Cardiac fibroblast (primary cell): ENCODE data around the gene EDDM13.
"Not testable (repeated sequence)": the region's sequence is repeated elsewhere in the genome, so short reads cannot be mapped to it uniquely, and the experiment has no call there.

ENCODE experiments used
- DNase-seq, 2 donors: peaks; one replicate each; pipeline versions ENCODE4 v3.0.0 to v3.0.0-alpha.2; 2010; ENCODE audit warnings: low read depth in 2 of 2
- H3K4me3 ChIP-seq, 2 donors: replicated peaks in 1 of 2; 1 replicate in 1 of 2; 2 replicates in 1 of 2; pipeline ENCODE4 v1.5.1; 2011; ENCODE audit warnings: low read depth in 2 of 2, low read length in 2 of 2, mild to moderate bottlenecking in 2 of 2, moderate library complexity in 1 of 2
- TF ChIP-seq, protein P1 (sequence below): IDR thresholded peaks from one replicate; pipeline ENCODE4 v1.5.1; 2011; ENCODE audit warnings: low read depth, mild to moderate bottlenecking, low read length, inconsistent platforms

The EDDM13 gene

DNA sequence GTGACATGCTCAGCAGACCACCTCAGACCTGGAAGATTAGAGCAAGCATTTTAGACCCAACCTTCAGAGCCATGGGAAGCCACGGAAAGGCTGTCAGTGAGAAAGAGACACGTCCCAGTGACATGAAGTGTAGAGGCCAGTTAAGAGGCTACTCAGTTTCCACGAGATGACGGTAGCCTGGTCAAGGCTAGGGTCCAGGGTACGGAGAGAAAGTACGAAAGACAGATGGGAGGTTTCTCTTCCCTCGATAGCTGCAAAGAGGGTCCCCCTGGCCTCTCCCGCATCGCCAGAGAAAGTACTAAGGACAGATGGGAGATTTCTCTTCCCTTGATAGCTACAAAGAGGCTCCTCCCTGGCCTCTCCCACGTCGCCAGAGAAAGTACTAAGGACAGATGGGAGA, 33.5 kb downstream of the EDDM13 start:
- DNase-seq, result no peak
- TF ChIP-seq, protein P1, sequence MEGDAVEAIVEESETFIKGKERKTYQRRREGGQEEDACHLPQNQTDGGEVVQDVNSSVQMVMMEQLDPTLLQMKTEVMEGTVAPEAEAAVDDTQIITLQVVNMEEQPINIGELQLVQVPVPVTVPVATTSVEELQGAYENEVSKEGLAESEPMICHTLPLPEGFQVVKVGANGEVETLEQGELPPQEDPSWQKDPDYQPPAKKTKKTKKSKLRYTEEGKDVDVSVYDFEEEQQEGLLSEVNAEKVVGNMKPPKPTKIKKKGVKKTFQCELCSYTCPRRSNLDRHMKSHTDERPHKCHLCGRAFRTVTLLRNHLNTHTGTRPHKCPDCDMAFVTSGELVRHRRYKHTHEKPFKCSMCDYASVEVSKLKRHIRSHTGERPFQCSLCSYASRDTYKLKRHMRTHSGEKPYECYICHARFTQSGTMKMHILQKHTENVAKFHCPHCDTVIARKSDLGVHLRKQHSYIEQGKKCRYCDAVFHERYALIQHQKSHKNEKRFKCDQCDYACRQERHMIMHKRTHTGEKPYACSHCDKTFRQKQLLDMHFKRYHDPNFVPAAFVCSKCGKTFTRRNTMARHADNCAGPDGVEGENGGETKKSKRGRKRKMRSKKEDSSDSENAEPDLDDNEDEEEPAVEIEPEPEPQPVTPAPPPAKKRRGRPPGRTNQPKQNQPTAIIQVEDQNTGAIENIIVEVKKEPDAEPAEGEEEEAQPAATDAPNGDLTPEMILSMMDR, result no peak
- no peak overlapping the region for H3K4me3 ChIP-seq

GRCh38 chr19:56307062-56307461, 34.5 kb downstream of the EDDM13 start:
- DNase-seq, H3K4me3 ChIP-seq: not testable (repeated sequence)

GRCh38 chr19:56308792-56309191, 36.2 kb downstream of the EDDM13 start:
- DNase-seq, result no peak
- TF ChIP-seq, protein P1, result no peak
- no peak overlapping the region for H3K4me3 ChIP-seq

GRCh38 chr19:56309511-56310185, 37.1 kb downstream of the EDDM13 start:
- no peak overlapping the region for H3K4me3 ChIP-seq
- TF ChIP-seq, protein P1, result peak; percentile 95
- peak; percentile 45 to 61 for DNase-seq

DNA sequence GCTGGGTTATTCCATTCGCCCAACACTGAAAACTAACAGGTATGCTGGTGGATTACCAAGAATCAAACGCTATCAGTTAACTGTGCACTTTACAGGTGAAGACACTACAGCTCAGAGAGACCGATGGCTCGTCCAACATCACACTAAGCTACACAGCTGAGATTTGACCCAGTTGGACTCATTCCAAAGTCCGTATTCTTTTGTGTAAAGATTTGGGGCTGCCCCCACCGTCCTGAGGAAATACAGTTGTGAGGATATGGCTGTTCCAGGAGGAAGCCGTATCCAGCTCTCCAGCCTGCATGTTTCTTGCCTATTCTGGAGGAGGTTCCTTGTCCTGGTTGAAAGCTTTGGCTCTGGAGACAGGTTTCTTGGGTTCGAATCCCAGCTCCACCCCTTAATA, 37.9 kb downstream of the EDDM13 start:
- TF ChIP-seq, protein P1, result no peak

GRCh38 chr19:56312342-56312741, 39.8 kb downstream of the EDDM13 start:
- no peak overlapping the region for H3K4me3 ChIP-seq
- TF ChIP-seq, protein P1, result no peak
- DNase-seq, result no peak

More for the DNA sequence above, 37.9 kb downstream of the EDDM13 start:
- no peak for DNase-seq
- H3K4me3 ChIP-seq, result no peak overlapping the region

- H3K4me3 ChIP-seq, result no peak overlapping the region
- TF ChIP-seq, protein P1, result no peak
- peak in 1 of 2 donors; percentile 5 for DNase-seq
These were observed 40.5 kb downstream of the EDDM13 start for GRCh38 chr19:56312787-56313657.
